ENCODE results near the gene PTHLH. TPM values are rescaled to one million over a fixed set of nuclear protein-coding genes. Genes with fewer than 3 reads are reported as not detected.

The PTHLH gene
- total RNA-seq, 1 experiment from 2014 or later, result 1.6 TPM

DNA sequence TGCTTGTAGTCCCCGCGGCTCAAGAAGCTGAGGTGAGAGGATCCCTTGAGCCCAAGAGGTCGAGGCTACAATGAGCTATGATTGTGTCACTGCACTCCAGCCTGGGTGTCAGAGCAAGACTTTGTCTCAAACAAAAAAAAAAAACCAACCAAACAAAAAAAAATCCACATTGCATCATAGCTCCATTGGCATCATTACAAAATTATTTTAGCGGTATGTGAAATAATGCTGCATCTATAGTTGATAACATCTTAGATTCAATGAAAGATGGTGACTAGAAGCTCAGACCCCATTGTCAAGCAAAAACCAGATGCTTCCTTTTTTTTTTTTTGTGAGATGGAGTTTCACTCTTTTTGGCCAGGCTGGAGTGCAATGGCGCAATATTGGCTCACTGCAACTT is 14.8 kb upstream of the PTHLH start:
- Histone ChIP-seq H3K79me2 (ENCODE audit: low read depth) (no peaks in the 10 kb centered on the region), H3K36me3 (ENCODE audit: low read depth) (no peaks in the 10 kb centered on the region), H2AFZ (no peak overlapping the region), H3K4me1 (replicated peaks; ENCODE audit: insufficient read depth) (peaks cover 13% of the 10 kb centered on the region), H3K27me3 (ENCODE audit: insufficient read depth, low read depth) (no peaks in the 10 kb centered on the region), H3K4me3 (no peak overlapping the region), H3K4me2 (no peak overlapping the region), H3K9me2 (ENCODE audit: insufficient read depth) (no peaks in the 10 kb centered on the region), H3K9me3 (ENCODE audit: insufficient read depth, low read depth) (no peaks in the 10 kb centered on the region), H4K20me1 (ENCODE audit: insufficient read depth) (no peaks in the 10 kb centered on the region), H3F3A (ENCODE audit: insufficient read depth, low read depth) (no peaks in the 10 kb centered on the region; the same call in 1 of the 2 replicates), H3K27ac (no peak overlapping the region)
- POLR2A ChIA-PET (ENCODE audit: unreplicated experiment), result no interaction called here
- CTCF ChIA-PET, result no interaction called here
- intact Hi-C loops (cut with micrococcal nuclease; ENCODE audit: unreplicated experiment), result no loop called here
- no peak for DNase-seq
- BruUV-seq (replicated peaks), result no TSS peak
- TF ChIP-seq EZH2 (IDR thresholded peaks at IDR 0.05; ENCODE audit: low read depth), result no peak
- TF ChIP-seq, protein P1, sequence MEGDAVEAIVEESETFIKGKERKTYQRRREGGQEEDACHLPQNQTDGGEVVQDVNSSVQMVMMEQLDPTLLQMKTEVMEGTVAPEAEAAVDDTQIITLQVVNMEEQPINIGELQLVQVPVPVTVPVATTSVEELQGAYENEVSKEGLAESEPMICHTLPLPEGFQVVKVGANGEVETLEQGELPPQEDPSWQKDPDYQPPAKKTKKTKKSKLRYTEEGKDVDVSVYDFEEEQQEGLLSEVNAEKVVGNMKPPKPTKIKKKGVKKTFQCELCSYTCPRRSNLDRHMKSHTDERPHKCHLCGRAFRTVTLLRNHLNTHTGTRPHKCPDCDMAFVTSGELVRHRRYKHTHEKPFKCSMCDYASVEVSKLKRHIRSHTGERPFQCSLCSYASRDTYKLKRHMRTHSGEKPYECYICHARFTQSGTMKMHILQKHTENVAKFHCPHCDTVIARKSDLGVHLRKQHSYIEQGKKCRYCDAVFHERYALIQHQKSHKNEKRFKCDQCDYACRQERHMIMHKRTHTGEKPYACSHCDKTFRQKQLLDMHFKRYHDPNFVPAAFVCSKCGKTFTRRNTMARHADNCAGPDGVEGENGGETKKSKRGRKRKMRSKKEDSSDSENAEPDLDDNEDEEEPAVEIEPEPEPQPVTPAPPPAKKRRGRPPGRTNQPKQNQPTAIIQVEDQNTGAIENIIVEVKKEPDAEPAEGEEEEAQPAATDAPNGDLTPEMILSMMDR (conservative IDR thresholded peaks at IDR 0.05), result no peak

DNA sequence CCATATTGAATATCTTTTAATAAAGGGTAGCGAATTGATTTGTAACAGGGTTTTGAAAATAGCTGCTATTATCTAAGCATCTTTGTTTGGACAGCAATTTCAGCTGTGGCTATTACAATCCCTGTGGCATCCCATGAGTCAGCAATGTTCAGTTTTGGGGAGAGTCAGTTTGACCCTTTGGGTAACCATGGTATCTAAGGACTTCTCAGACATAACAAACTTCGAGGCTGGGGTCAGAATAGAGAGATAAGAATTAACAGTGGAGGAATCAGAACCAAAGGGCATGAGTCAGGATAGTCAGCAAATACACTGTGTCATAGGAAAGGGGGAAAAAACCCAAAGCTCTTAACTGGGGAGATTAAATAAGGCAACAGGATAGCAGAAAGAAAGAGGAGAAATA is 11.7 kb upstream of the PTHLH start:
- POLR2A ChIA-PET (ENCODE audit: unreplicated experiment), result interaction anchor here (0.6 to 0.7 kb wide), 2 partner anchors 14 to 455 kb away, joined by 3 read pairs; no protein-coding TSS in a partner anchor
- peak; percentile 32 to 73 for DNase-seq
- H3K9me2 ChIP-seq (ENCODE audit: insufficient read depth), result no peaks in the 10 kb centered on the region
- H3K9me3 ChIP-seq (ENCODE audit: insufficient read depth, low read depth), result no peaks in the 10 kb centered on the region
- intact Hi-C loops (cut with micrococcal nuclease; ENCODE audit: unreplicated experiment), result no loop called here
- no peaks in the 10 kb centered on the region for H3K36me3 ChIP-seq (ENCODE audit: low read depth)
- TF ChIP-seq EZH2 (IDR thresholded peaks at IDR 0.05; ENCODE audit: low read depth), result no peak
- TF ChIP-seq, protein P1 (conservative IDR thresholded peaks at IDR 0.05), result no peak
- H3K4me3 ChIP-seq, result no peak overlapping the region
- H3K79me2 ChIP-seq (ENCODE audit: low read depth), result no peaks in the 10 kb centered on the region
- 0 out of 2 replicates have a peak overlapping the region, but pooled peaks have one; percentile 14 for H3K4me2 ChIP-seq
- no peak overlapping the region for H3K27ac ChIP-seq
- BruUV-seq (replicated peaks), result no TSS peak
- H3K4me1 ChIP-seq (replicated peaks; ENCODE audit: insufficient read depth), result peaks cover 18% of the 10 kb centered on the region
- H2AFZ ChIP-seq, result no peak overlapping the region; the same call in 1 of the 2 replicates
- CTCF ChIA-PET, result interaction anchor here (0.6 kb wide), 1 partner anchor 41 kb away, joined by 3 read pairs; no protein-coding TSS in a partner anchor
- no peaks in the 10 kb centered on the region; the same call in 1 of the 2 replicates for H3F3A ChIP-seq (ENCODE audit: insufficient read depth, low read depth)
- H4K20me1 ChIP-seq (ENCODE audit: insufficient read depth), result no peaks in the 10 kb centered on the region
- no peaks in the 10 kb centered on the region for H3K27me3 ChIP-seq (ENCODE audit: insufficient read depth, low read depth)

DNA sequence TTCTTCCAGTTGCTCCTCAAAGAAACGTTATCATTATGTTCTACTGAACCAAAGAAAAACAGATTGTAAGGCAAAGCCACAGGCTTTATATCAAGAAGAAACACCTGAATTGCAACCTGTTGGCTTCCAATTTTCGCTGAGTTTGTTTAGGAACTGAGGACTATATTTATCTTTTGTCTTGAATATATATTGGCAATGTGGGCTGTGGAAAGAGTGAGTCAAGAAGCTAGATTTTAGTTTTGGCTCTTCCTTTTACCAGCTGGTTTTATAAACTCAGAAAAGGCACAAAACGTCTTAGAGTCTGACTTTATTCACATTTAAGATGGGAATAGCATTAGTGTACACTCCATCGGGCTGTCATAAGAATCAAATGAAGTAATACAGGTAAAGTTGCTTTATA is 10.4 kb upstream of the PTHLH start:
- H3K27me3 ChIP-seq (ENCODE audit: insufficient read depth, low read depth), result no peaks in the 10 kb centered on the region
- no peaks in the 10 kb centered on the region for H3K9me3 ChIP-seq (ENCODE audit: insufficient read depth, low read depth)
- no peak for DNase-seq
- intact Hi-C loops (cut with micrococcal nuclease; ENCODE audit: unreplicated experiment), result no loop called here
- TF ChIP-seq, protein P1 (conservative IDR thresholded peaks at IDR 0.05), result no peak
- no peak for TF ChIP-seq EZH2 (IDR thresholded peaks at IDR 0.05; ENCODE audit: low read depth)
- no peaks in the 10 kb centered on the region for H3K36me3 ChIP-seq (ENCODE audit: low read depth)
- H4K20me1 ChIP-seq (ENCODE audit: insufficient read depth), result no peaks in the 10 kb centered on the region
- CTCF ChIA-PET, result no interaction called here
- peaks cover 18% of the 10 kb centered on the region for H3K4me1 ChIP-seq (replicated peaks; ENCODE audit: insufficient read depth)
- no peaks in the 10 kb centered on the region for H3K79me2 ChIP-seq (ENCODE audit: low read depth)
- no peak overlapping the region for H3K4me2 ChIP-seq
- no peak overlapping the region for H3K27ac ChIP-seq
- POLR2A ChIA-PET (ENCODE audit: unreplicated experiment), result no interaction called here
- BruUV-seq (replicated peaks), result no TSS peak
- no peaks in the 10 kb centered on the region; the same call in 1 of the 2 replicates for H3F3A ChIP-seq (ENCODE audit: insufficient read depth, low read depth)
- no peak overlapping the region for H3K4me3 ChIP-seq
- H3K9me2 ChIP-seq (ENCODE audit: insufficient read depth), result no peaks in the 10 kb centered on the region
- H2AFZ ChIP-seq, result no peak overlapping the region
